Measurements from ENCODE around the gene FAM32A.

Gene FAM32A

GRCh38 chr19:16226878-16227836, 41.9 kb downstream of the FAM32A start:
- no peak for DNase-seq

GRCh38 chr19:16227837-16228636, 42.8 kb downstream of the FAM32A start:
- DNase-seq, result no peak

- DNase-seq, result no peak
Measured at GRCh38 chr19:16228637-16229321, 43.6 kb downstream of the FAM32A start.

GRCh38 chr19:16229322-16229641, 44.1 kb downstream of the FAM32A start:
- DNase-seq, result no peak

GRCh38 chr19:16232127-16232526, 46.9 kb downstream of the FAM32A start:
- no peak for DNase-seq

GRCh38 chr19:16232568-16232967, 47.4 kb downstream of the FAM32A start:
- no peak for DNase-seq

- no peak for DNase-seq
Measured at GRCh38 chr19:16233081-16233776, 48.0 kb downstream of the FAM32A start.

- no peak for DNase-seq
Measured at GRCh38 chr19:16233836-16234551, 48.8 kb downstream of the FAM32A start.

GRCh38 chr19:16234552-16235445, 49.6 kb downstream of the FAM32A start:
- no peak for DNase-seq

GRCh38 chr19:16235811-16236652, 50.8 kb downstream of the FAM32A start:
- no peak for DNase-seq
